ENCODE data around the gene POLR1G.
"Not testable (repeated sequence)": the region's sequence is repeated elsewhere in the genome, so short reads cannot be mapped to it uniquely, and the experiment has no call there.

Gene POLR1G

DNA sequence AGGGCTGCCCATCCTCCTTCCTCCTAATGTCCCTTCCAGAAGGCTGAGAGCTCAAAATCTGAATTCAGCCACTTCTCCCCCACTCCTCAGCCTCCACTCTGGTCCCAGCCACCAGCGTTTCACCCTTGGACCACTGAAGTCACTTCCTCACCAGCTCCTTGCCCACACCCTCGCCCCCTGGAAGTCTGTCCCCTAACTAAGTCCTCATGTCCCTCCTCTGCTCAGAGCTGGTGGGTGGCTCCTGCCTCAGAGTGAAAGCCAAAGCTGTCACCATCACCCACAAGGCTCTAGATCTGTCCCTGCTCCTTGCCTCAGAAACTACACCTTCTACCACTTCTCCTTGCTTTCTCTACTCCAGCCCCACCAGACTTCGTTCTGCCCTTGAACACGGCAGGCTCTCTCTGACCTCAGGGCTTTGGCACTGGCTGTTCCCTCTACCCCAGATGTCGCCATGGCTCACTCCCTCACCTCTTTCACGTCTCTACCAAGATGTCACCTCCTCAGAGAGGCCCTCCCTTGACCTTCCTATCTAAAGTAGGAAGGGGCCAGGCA is 15.6 kb downstream of the POLR1G start:
- no peak for DNase-seq (ENCODE audit: low spot score)

GRCh38 chr19:45423033-45423588 is 16.7 kb downstream of the POLR1G start:
- no peak for DNase-seq (ENCODE audit: low spot score)

DNA sequence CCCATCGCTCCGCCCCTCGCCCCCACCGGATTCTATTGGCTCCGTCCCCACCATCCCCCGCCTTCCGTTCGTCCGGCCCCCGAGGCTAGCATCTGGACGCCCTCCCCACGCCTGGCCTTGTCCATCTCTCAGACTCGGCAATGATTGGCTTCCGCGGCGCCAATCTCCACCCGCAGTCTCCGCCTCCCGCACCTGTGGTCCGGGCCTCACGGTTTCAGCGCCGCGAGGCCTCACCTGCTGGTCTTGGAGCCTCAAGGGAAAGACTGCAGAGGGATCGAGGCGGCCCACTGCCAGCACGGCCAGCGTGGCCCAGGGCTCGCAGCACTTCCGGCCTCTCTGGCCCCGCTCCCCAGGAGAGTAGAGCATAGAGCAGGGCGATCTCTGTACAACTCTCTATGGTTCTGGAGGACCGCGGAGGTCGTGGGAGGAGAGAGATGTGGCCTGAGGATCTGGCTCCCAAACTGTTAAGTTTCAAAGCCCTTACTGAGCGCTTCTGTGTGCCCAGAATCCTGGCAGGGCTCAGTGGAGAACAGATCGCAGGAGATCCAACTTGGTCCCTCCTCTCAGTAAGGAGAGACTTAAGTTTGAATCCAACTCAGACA is 17.2 kb downstream of the POLR1G start, which contains the start of gene ERCC1:
TSS of gene ERCC1 (minus strand) at position 329 of the 602 bp plus-strand sequence. CDS start 543 bp downstream, outside the sequence.
- DNase-seq (ENCODE audit: low spot score) = peak; percentile 98

GRCh38 chr19:45424191-45425058 is 18.0 kb downstream of the POLR1G start:
- peak; percentile 70 for DNase-seq (ENCODE audit: low spot score)

DNA sequence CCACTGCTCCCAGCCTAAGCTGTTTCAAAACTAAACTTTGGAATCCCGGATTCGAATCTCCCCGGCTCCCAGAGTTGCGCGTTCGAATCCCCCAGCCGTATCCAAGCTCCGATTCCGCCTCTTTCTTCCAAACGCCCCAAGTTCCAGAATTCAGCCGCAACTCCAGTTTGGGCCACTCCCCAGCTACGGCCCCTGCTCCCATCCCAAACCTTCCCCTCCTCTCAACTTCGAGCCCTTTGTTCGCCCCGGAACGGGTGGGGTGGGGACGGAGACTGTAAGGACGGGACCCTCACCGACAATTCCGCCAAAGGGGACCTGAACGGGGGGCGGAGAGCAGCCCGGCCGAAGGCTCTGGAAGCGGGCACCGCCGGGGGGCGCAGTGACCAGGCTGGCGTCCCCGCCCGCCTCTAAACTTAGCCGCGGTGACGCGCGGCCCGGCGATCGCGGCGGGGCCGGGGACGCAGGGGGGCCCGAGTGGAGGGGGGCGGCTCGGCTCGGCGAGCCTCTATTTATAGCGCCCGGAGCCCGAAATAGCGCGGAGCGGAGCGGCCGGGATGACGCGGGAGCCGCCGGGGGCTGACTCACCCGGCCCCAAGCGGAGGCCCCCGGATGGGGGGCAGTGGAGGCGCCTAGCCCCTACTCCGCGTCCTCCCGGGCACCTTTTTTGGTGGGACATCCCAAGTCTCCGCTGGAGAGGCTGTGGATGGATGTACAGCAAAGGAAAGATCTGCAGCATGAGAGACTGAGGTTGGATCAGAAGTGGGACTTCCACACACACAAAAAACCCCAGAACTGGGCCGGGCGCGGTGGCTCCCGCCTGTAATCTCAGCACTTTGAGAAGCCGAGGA is 22.2 kb downstream of the POLR1G start:
- DNase-seq (ENCODE audit: low spot score) = peak; percentile 68

GRCh38 chr19:45429896-45430295 is 23.5 kb downstream of the POLR1G start:
- DNase-seq (ENCODE audit: low spot score) = not testable (repeated sequence)

DNA sequence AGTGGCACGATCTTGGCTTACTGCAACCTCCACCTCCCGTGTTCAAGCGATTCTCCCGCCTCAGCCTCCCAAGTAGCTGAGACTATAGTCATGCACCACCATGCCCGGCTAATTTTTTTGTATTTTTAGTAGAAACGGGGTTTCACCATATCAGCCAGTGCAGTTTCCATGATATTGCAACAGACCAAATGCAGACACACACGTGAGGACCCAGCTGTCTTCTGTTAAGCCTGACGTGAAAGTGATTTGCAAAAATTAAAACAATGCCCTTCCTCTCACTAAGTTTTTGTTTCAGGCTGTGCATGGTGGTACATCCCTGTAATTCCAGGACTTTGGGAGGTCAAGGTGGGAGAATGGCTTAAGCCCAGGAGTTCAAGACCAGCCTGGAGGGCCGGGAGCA is 24.6 kb downstream of the POLR1G start:
- not testable (repeated sequence) for DNase-seq (ENCODE audit: low spot score)

GRCh38 chr19:45432543-45432942 is 26.1 kb downstream of the POLR1G start:
- DNase-seq (ENCODE audit: low spot score) = not testable (repeated sequence)

DNA sequence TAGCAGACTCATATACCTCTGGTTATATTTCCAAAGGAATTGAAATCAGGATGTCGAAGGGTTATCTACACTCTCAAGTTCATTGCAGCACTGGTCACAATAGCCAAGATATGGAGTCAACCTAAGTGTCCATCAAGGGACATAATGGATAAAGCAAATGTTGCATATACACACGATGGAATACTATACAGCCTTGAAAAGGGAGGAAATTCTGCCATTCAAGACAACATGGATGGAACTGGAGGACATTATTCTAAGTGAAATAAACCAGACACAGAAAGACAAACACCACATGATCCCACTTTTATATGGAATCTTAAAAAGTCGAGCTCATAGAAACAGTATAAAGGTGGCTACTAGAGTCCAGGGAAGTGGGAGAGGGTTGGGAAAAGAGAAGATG is 30.9 kb downstream of the POLR1G start:
- no peak for DNase-seq (ENCODE audit: low spot score)

GRCh38 chr19:45439190-45439568 is 32.7 kb downstream of the POLR1G start:
- no peak for DNase-seq (ENCODE audit: low spot score)

GRCh38 chr19:45439569-45440258 is 33.3 kb downstream of the POLR1G start:
- peak; percentile 84 for DNase-seq (ENCODE audit: low spot score)

DNA sequence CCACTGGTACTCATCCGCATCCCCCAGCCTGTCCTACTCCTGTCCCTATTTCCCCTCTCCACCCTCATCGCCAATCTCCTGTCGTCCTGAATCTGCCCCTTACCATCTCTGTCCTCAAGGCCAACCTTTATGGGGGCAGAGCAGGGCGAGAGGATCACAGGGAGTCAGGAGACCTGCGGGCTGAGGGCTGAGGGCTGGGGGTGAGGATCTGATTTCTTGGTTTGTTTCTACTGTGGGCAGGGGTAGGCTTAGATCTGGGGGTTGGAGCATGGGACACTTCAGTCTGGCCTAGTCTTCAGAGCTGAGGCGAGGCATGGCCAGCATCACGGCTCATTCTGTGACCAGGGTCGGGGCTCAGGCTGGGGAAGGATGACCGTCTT is 33.8 kb downstream of the POLR1G start:
- DNase-seq (ENCODE audit: low spot score) = no peak

DNA sequence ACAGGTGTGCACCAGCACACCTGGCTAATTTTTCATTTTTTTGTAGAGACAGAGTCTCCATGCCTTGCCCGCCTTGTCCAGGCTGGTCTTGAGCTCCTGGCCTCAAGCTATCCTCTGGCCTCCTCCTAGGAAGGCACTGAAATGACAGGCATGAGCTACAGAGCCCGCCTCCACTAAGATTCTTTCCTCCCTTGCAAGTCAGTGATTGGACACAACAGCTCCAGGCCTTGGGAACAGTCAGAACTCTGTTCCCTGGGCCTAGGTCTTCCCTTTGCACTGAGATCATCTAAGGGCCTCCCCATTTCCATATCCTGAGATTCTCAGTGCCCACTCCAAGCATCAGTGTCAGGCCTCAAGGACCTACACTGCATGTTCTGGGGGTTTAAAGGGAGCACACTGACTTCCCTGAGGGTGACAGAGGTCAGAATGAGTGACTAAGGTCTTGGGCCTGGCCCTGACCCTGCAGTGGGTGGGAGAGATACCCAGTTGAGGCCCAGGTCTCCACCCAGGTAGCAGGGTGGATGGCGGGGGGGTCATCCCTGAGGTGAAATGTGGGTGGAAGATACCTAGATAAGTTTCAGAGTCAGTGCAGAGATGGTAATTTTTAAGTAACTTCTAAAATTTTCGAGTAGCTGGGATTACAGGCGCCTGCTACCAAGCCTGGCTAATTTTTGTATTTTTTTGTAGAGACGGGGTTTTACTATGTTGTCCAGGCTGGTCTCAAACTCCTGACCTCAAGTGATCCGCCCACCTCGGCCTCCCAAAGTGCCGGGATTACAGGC is 34.6 kb downstream of the POLR1G start:
- peak; percentile 64 for DNase-seq (ENCODE audit: low spot score)

DNA sequence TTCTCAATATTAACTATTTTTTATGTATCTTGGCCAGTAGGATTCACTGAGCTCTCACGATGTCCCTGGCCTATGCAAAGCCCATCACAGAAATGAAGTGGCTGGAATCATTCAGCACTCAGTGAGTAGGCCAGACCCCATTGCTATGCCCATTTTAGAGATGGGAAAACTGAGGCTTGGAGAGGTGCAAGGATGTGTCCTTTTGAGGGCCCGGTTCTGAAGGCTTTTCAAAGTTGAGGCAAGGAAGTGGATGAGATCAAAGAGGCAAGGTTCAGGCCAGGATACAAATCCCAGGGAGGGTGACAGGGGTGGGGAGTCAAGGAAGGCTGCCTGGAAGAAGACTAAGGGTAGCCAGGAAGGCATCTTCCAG is 35.9 kb downstream of the POLR1G start:
- no peak for DNase-seq (ENCODE audit: low spot score)

DNA sequence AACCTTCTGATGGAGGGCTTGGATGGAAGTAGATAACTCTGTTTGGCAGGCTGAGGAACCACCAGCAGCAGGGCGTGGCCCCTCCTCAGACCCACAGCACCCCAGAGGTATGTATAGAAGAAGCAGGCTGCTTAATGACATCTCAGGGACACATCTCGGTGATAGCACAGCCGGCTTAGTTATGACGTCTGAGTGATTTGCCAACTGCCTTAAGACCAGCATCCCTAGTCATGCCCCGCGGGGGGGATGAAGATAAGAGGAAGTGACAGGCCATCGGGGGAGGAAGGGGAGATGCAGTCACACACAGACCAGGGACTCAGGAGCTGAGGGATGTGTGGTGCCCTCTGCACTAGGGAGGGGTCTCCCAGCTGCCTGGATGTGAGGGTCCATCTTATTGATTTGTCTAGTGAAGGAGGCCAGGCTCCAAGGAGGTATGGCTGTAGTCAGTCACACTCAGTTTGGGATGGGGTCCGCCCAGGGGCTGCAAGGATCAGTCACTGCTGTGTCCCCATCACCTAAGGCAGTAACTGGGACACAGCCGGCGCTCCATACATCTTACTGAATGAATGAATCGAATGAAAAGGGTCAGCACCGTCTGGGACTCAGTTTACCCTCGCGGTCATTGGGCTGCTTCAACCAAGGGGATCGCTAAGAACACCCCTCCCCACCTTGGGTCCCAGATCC is 36.5 kb downstream of the POLR1G start:
- DNase-seq (ENCODE audit: low spot score) = no peak

GRCh38 chr19:45443462-45444317 is 37.2 kb downstream of the POLR1G start:
- peak; percentile 97 for DNase-seq (ENCODE audit: low spot score)

DNA sequence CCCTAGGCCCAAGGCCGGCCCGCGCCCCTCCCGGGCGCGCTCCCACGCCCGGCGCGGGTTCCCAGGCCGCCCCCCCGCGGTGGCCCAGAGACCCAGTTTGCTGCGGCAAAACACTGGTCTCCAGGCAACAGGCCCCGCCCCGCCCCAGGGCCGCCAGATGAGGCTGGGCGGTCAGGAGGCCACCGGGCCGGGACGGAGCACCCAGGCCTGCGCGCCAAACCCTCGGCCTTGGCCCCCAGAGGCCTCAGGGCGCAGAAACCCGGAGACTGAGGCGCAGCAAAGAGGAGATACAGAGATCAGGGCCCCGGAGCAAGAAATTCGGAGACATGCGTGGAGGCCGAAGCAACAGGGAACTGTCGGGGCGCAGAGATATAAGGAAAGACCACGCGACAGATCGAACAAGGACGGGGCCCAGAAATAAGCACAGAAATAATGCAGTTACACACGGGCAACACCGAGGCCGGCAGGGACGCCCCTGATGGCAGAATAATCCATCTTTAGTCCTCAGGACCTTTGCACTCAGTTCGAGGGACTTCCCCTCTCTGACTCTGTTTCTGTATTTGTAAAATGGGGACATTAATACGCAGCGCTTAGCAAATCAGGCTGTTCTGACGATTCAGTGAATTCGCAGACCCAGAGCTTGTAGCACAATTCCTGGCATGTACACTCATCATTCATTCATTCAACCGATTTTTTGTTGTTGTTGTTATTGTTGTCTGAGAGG is 38.0 kb downstream of the POLR1G start:
- peak; percentile 91 for DNase-seq (ENCODE audit: low spot score)

- no peak for DNase-seq (ENCODE audit: low spot score)
Observed at GRCh38 chr19:45445139-45445538, 38.7 kb downstream of the POLR1G start.

Measured in HuH-7.5 (cell line).